Liver (tissue), 9 donors: ENCODE measurements around the gene PROB1. TPM values are rescaled to one million over a fixed set of nuclear protein-coding genes. Genes with fewer than 3 reads are reported as not detected.
A peak's percentile ranks its signal among the peaks of the same experiment; 100 is the strongest.

Source experiments
- DNase-seq: peaks from one replicate; pipeline ENCODE4 v3.0.0-alpha.2; 2017; ENCODE audit warnings: low spot score
- H3K27ac ChIP-seq, 2 donors: one replicate each; pipeline ENCODE4 v1.7.0; 2013; ENCODE audit warnings: inconsistent platforms in 2 of 2, low read length in 2 of 2, control low read depth in 1 of 2, low read depth in 1 of 2, mild to moderate bottlenecking in 1 of 2
- H3K27me3 ChIP-seq, 4 donors: one replicate each; pipeline versions ENCODE4 v1.6.1 to v1.7.0; 2013; ENCODE audit warnings: low read length in 3 of 4, inconsistent platforms in 1 of 4, mild to moderate bottlenecking in 1 of 4, moderate library complexity in 1 of 4; ENCODE audit not compliant: control insufficient read depth in 4 of 4, insufficient read depth in 4 of 4
- H3K36me3 ChIP-seq, 4 donors: one replicate each; pipeline versions ENCODE4 v1.6.1 to v1.7.0; 2013; ENCODE audit warnings: low read length in 3 of 4, mild to moderate bottlenecking in 3 of 4, low read depth in 1 of 4, moderate library complexity in 1 of 4; ENCODE audit not compliant: control insufficient read depth in 4 of 4, insufficient read depth in 3 of 4
- H3K4me1 ChIP-seq, 4 donors: one replicate each; pipeline versions ENCODE4 v1.6.1 to v1.7.0; 2013; ENCODE audit warnings: low read length in 3 of 4, mild to moderate bottlenecking in 3 of 4, moderate library complexity in 1 of 4; ENCODE audit not compliant: control insufficient read depth in 4 of 4, insufficient read depth in 4 of 4
- H3K4me3 ChIP-seq, 3 donors: one replicate each; pipeline versions ENCODE4 v1.6.1 to v1.7.0; 2013; ENCODE audit warnings: low read length in 3 of 3, control low read depth in 1 of 3, low read depth in 1 of 3, mild to moderate bottlenecking in 1 of 3
- H3K9ac ChIP-seq, 2 donors: one replicate each; pipeline ENCODE4 v1.7.0; 2013; ENCODE audit warnings: low read length in 2 of 2, mild to moderate bottlenecking in 2 of 2, moderate library complexity in 2 of 2, control low read depth in 1 of 2, low read depth in 1 of 2
- H3K9me3 ChIP-seq, 4 donors: one replicate each; pipeline versions ENCODE4 v1.6.1 to v1.7.0; 2013; ENCODE audit warnings: low read length in 3 of 4; ENCODE audit not compliant: control insufficient read depth in 4 of 4
- EGR1 ChIP-seq, 2 donors: IDR thresholded peaks; 2 replicates each; pipeline ENCODE4 v1.6.1; 2016 to 2018; ENCODE audit warnings: antibody characterized with exemption in 2 of 2, low read depth in 2 of 2
- FOXA1 ChIP-seq: IDR thresholded peaks from 2 replicates; pipeline ENCODE4 v1.6.1; 2016; ENCODE audit warnings: antibody characterized with exemption
- FOXA2 ChIP-seq: IDR thresholded peaks from 2 replicates; pipeline ENCODE4 v1.6.1; 2016; ENCODE audit warnings: antibody characterized with exemption
- GABPA ChIP-seq, 2 donors: IDR thresholded peaks in 1 of 2; conservative IDR thresholded peaks in 1 of 2; 2 replicates each; pipeline ENCODE4 v1.6.1; 2016; ENCODE audit warnings: antibody characterized with exemption in 2 of 2, mild to moderate bottlenecking in 1 of 2, moderate library complexity in 1 of 2
- HNF4A ChIP-seq, 2 donors: conservative IDR thresholded peaks; 2 replicates each; pipeline ENCODE4 v1.6.1; 2016; ENCODE audit warnings: antibody characterized with exemption in 2 of 2, mild to moderate bottlenecking in 2 of 2
- HNF4G ChIP-seq: IDR thresholded peaks from 2 replicates; pipeline ENCODE4 v1.6.1; 2016; ENCODE audit warnings: antibody characterized with exemption
- JUND ChIP-seq, 2 donors: IDR thresholded peaks; 2 replicates each; pipeline ENCODE4 v1.6.1; 2016; ENCODE audit warnings: antibody characterized with exemption in 2 of 2
- NR2F2 ChIP-seq: IDR thresholded peaks from 2 replicates; pipeline ENCODE4 v1.6.1; 2016; ENCODE audit warnings: antibody characterized with exemption
- RAD21 ChIP-seq, 2 donors: IDR thresholded peaks; 2 replicates each; pipeline ENCODE4 v1.6.1; 2016; ENCODE audit warnings: antibody characterized with exemption in 2 of 2, mild to moderate bottlenecking in 2 of 2
- RXRA ChIP-seq, 2 donors: IDR thresholded peaks; 2 replicates each; pipeline ENCODE4 v1.6.1; 2017 to 2018; ENCODE audit warnings: antibody characterized with exemption in 2 of 2, mild to moderate bottlenecking in 1 of 2
- SP1 ChIP-seq: IDR thresholded peaks from 2 replicates; pipeline ENCODE4 v1.6.1; 2018; ENCODE audit warnings: antibody characterized with exemption, mild to moderate bottlenecking
- TAF1 ChIP-seq: conservative IDR thresholded peaks from 2 replicates; pipeline ENCODE4 v1.6.1; 2016; ENCODE audit warnings: antibody characterized with exemption, mild to moderate bottlenecking
- YY1 ChIP-seq: IDR thresholded peaks from 2 replicates; pipeline ENCODE4 v1.6.1; 2016; ENCODE audit warnings: antibody characterized with exemption, mild to moderate bottlenecking
- WGBS: extraction: QIAGEN DNeasy Blood & Tissue Kit; methylation state at CpG from one replicate; pipeline ENCODE4 v1.1.7; 2013; 5-methylcytosine and 5-hydroxymethylcytosine counted together
- polyA plus RNA-seq, 2 donors: library from polyadenylated mRNA; stranded (reverse) in 1 of 2; unstranded in 1 of 2; fragments of 200-250 nt in 1 of 2; fragments of >200 nt in 1 of 2; fragmentation: Nextera tagmentation in 1 of 2; extraction: Ambion mirVana in 1 of 2; gene quantifications; one replicate each; pipeline versions ENCODE4 v1.2.1 to v1.2.3, GENCODE V29; 2013 to 2015
- total RNA-seq, 2 donors: library from RNA; depleted of rRNA; stranded (reverse); fragments of >200 nt; gene quantifications; one replicate each; pipeline ENCODE4 v1.2.3, GENCODE V29; 2014
- TF ChIP-seq, protein P1 (sequence below): IDR thresholded peaks from 2 replicates; pipeline ENCODE4 v1.6.1; 2016; ENCODE audit warnings: antibody characterized with exemption
- TF ChIP-seq, protein P2 (sequence below): IDR thresholded peaks from 2 replicates; pipeline ENCODE4 v1.6.1; 2016; ENCODE audit warnings: antibody characterized with exemption
- TF ChIP-seq, protein P3 (sequence below): IDR thresholded peaks from 2 replicates; pipeline ENCODE4 v1.6.1; 2016; ENCODE audit warnings: antibody characterized with exemption, mild to moderate bottlenecking
- TF ChIP-seq, protein P4 (sequence below): fragments of 150-350 bp; IDR thresholded peaks from 2 replicates; pipeline ENCODE4 v1.5.1; 2017; ENCODE audit warnings: improper control_type of control experiment, low read depth, low read length; ENCODE audit not compliant: missing input control
- donor health status: healthy.
- donor health status: healthy.
- donor health status: healthy.
- donor health status: healthy.
- donor health status: healthy.

Gene PROB1
- total and polyA plus RNA-seq, 4 donors = 0.04 to 0.67 (median 0.34) TPM

DNA sequence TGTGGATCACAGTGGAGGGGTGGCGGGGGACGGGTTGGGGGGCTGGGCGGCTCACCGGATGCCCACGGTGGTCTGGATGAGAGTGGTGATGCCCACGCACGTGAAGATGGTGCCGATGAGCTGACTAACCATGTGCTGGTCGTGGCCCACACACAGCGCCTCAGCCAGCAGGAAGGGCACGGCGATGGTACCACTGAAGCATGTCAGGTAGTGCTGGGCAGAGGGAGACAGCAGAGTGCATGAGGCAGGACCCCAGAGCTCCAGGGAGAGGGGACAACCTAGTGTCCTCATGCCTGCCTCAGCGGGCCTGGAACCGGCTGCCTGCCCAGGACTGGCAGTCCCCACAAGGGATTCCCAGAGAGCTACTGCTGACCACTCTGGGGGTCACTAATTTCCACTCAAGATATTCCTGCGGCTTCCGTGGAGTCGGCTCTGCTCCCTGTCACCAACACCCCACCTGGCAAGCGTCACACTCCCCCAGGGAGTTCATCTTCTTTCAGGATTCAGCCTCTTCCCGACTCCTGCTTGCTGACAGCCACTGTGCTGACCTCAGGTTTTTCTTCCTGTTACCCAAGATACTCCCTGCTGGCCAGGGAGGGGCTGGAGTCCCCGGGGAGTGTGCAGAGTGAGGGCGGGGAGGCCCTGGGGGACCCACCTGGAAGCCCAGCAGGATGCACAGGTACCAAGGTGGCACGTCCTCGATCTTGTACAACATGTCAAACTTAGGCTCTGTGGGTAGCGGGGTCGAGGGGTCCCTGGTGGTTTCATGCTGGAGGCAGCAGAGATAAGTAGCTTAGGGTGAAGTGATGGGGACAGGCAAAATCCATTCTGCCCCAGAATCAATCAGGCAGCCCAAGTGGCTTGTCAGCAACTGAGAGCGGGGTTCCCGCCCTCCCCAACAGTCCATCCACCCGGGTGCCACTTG lies 12.8 kb downstream of the PROB1 start:
- Histone ChIP-seq H3K27me3 (no peaks in the 10 kb centered on the region), H3K36me3 (peaks cover 0 to 14% (median 9%) of the 10 kb centered on the region in 4 donors), H3K9me3 (no peaks in the 10 kb centered on the region), H3K4me1 (peaks cover 16 to 41% (median 35%) of the 10 kb centered on the region in 4 donors), H3K27ac (peak overlapping the region in 1 of 2 donors; percentile 29), H3K4me3 (peak overlapping the region; percentile 19 to 61 (median 59)), H3K9ac (peak overlapping the region in 1 of 2 donors; percentile 30)
- 74% methylated on average over 28 of the region's 28 CpGs for WGBS
- no peak for TF ChIP-seq GABPA (IDR thresholded peaks at IDR 0.05 in 1 of 2, conservative IDR thresholded peaks at IDR 0.05 in 1 of 2)
- TF ChIP-seq HNF4A (conservative IDR thresholded peaks at IDR 0.05) = no peak
- TF ChIP-seq, protein P1, sequence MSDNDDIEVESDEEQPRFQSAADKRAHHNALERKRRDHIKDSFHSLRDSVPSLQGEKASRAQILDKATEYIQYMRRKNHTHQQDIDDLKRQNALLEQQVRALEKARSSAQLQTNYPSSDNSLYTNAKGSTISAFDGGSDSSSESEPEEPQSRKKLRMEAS = no peak
- TF ChIP-seq TAF1 = no peak
- TF ChIP-seq YY1 = no peak
- no peak for TF ChIP-seq RAD21 (IDR thresholded peaks at IDR 0.05)
- TF ChIP-seq, protein P2, sequence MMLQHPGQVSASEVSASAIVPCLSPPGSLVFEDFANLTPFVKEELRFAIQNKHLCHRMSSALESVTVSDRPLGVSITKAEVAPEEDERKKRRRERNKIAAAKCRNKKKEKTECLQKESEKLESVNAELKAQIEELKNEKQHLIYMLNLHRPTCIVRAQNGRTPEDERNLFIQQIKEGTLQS = no peak
- TF ChIP-seq SP1 = no peak
- TF ChIP-seq, protein P3, sequence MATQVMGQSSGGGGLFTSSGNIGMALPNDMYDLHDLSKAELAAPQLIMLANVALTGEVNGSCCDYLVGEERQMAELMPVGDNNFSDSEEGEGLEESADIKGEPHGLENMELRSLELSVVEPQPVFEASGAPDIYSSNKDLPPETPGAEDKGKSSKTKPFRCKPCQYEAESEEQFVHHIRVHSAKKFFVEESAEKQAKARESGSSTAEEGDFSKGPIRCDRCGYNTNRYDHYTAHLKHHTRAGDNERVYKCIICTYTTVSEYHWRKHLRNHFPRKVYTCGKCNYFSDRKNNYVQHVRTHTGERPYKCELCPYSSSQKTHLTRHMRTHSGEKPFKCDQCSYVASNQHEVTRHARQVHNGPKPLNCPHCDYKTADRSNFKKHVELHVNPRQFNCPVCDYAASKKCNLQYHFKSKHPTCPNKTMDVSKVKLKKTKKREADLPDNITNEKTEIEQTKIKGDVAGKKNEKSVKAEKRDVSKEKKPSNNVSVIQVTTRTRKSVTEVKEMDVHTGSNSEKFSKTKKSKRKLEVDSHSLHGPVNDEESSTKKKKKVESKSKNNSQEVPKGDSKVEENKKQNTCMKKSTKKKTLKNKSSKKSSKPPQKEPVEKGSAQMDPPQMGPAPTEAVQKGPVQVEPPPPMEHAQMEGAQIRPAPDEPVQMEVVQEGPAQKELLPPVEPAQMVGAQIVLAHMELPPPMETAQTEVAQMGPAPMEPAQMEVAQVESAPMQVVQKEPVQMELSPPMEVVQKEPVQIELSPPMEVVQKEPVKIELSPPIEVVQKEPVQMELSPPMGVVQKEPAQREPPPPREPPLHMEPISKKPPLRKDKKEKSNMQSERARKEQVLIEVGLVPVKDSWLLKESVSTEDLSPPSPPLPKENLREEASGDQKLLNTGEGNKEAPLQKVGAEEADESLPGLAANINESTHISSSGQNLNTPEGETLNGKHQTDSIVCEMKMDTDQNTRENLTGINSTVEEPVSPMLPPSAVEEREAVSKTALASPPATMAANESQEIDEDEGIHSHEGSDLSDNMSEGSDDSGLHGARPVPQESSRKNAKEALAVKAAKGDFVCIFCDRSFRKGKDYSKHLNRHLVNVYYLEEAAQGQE = no peak
- TF ChIP-seq EGR1 (IDR thresholded peaks at IDR 0.05; ENCODE audit: low read depth in 2 of 2) = no peak
- no peak for TF ChIP-seq JUND (IDR thresholded peaks at IDR 0.05)
- TF ChIP-seq FOXA2 = no peak
- TF ChIP-seq RXRA (IDR thresholded peaks at IDR 0.05) = no peak
- TF ChIP-seq NR2F2 = no peak
- TF ChIP-seq HNF4G = no peak
- no peak for TF ChIP-seq FOXA1
- TF ChIP-seq, protein P4, sequence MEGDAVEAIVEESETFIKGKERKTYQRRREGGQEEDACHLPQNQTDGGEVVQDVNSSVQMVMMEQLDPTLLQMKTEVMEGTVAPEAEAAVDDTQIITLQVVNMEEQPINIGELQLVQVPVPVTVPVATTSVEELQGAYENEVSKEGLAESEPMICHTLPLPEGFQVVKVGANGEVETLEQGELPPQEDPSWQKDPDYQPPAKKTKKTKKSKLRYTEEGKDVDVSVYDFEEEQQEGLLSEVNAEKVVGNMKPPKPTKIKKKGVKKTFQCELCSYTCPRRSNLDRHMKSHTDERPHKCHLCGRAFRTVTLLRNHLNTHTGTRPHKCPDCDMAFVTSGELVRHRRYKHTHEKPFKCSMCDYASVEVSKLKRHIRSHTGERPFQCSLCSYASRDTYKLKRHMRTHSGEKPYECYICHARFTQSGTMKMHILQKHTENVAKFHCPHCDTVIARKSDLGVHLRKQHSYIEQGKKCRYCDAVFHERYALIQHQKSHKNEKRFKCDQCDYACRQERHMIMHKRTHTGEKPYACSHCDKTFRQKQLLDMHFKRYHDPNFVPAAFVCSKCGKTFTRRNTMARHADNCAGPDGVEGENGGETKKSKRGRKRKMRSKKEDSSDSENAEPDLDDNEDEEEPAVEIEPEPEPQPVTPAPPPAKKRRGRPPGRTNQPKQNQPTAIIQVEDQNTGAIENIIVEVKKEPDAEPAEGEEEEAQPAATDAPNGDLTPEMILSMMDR = no peak
- no peak for DNase-seq
